SH-SY5Y (cell line): ENCODE measurements around the gene TCN2.

ENCODE experiments used
- GATA2 ChIP-seq: IDR thresholded peaks from 2 replicates; pipeline ENCODE4 v1.6.1; 2011; ENCODE audit warnings: mild to moderate bottlenecking, low read depth, low read length
- GATA3 ChIP-seq: IDR thresholded peaks from 2 replicates; pipeline ENCODE4 v1.6.1; 2011; ENCODE audit warnings: low read depth, mild to moderate bottlenecking, low read length, moderate library complexity

The TCN2 gene

GRCh38 chr22:30668386-30668710, 61.4 kb downstream of the TCN2 start:
- TF ChIP-seq GATA2: no peak
- TF ChIP-seq GATA3: no peak

- TF ChIP-seq GATA2 (no peak), GATA3 (no peak)
Measured at GRCh38 chr22:30671071-30671470, 64.1 kb downstream of the TCN2 start.

- TF ChIP-seq GATA2 (no peak), GATA3 (no peak)
Measured at GRCh38 chr22:30673136-30673535, 66.2 kb downstream of the TCN2 start.

- TF ChIP-seq GATA2 (no peak), GATA3 (no peak)
Measured at GRCh38 chr22:30674482-30674881, 67.5 kb downstream of the TCN2 start.

- no peak for TF ChIP-seq GATA2
- TF ChIP-seq GATA3: no peak
Measured at GRCh38 chr22:30675436-30675835, 68.5 kb downstream of the TCN2 start.
